Measurements from ENCODE around the gene CABLES2.

DNA sequence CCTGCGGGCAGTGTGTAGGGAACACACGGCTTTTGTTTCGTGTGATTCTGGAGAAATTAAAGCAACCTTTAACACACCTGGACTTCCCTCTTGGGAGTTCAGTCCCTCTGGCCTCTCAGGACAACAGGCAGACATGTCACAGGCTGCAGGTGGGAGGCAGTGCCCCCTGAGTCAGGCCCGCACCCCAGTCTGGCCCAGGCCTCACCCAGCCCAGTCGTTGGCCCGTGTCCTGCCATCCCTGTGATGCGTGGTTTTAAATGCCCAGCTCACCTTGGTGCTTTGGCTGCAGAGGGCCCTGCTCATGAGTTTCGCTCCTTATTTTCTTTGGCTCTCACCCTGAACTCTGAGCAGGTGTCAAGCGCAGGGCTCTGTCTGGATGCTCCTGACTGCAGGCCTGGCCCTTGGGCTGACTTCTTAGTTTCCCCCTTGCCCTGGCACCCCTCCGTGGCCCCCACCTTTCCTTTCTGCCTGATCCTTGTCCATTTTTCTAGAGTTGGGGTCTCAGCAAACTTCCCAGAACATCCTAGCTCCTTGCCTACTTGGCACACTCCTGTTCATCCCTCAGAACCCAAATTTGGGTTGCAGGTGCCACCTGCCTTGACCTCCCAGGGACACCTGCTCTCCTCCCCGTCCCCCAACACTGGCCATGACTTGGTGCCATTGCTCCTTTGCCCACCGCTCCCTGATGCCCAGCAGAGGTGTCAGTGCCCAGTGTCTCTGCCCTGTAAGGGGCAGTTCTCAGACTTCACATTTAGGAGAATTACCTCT lies 2.2 kb upstream of the CABLES2 start:
- TF ChIP-seq CTCF (IDR thresholded peaks at IDR 0.05) (no peak), POLR2A (IDR thresholded peaks at IDR 0.05; ENCODE audit: low read depth) (no peak), POLR2AphosphoS5 (IDR thresholded peaks at IDR 0.05) (no peak)
